Astrocyte of the spinal cord (primary cell): ENCODE measurements around the gene ZGRF1.

Source experiments
- DNase-seq: peaks from one replicate; pipeline ENCODE4 v3.0.0; 2011; ENCODE audit warnings: low read depth, low spot score
- H3K4me3 ChIP-seq: 2 replicates; pipeline ENCODE4 v1.5.1; 2011; ENCODE audit warnings: low read depth, mild to moderate bottlenecking, low read length, moderate library complexity
- CTCF ChIP-seq: IDR thresholded peaks from 2 replicates; pipeline ENCODE4 v1.5.1; 2012; ENCODE audit warnings: low read depth, mild to moderate bottlenecking, low read length, inconsistent platforms
- in situ Hi-C: cut with HindIII; loops from 2 replicates; pipeline ENCODE4 v1.10.0; 2017; ENCODE audit warnings: low sequenced_read_pairs

The ZGRF1 gene, protein sequence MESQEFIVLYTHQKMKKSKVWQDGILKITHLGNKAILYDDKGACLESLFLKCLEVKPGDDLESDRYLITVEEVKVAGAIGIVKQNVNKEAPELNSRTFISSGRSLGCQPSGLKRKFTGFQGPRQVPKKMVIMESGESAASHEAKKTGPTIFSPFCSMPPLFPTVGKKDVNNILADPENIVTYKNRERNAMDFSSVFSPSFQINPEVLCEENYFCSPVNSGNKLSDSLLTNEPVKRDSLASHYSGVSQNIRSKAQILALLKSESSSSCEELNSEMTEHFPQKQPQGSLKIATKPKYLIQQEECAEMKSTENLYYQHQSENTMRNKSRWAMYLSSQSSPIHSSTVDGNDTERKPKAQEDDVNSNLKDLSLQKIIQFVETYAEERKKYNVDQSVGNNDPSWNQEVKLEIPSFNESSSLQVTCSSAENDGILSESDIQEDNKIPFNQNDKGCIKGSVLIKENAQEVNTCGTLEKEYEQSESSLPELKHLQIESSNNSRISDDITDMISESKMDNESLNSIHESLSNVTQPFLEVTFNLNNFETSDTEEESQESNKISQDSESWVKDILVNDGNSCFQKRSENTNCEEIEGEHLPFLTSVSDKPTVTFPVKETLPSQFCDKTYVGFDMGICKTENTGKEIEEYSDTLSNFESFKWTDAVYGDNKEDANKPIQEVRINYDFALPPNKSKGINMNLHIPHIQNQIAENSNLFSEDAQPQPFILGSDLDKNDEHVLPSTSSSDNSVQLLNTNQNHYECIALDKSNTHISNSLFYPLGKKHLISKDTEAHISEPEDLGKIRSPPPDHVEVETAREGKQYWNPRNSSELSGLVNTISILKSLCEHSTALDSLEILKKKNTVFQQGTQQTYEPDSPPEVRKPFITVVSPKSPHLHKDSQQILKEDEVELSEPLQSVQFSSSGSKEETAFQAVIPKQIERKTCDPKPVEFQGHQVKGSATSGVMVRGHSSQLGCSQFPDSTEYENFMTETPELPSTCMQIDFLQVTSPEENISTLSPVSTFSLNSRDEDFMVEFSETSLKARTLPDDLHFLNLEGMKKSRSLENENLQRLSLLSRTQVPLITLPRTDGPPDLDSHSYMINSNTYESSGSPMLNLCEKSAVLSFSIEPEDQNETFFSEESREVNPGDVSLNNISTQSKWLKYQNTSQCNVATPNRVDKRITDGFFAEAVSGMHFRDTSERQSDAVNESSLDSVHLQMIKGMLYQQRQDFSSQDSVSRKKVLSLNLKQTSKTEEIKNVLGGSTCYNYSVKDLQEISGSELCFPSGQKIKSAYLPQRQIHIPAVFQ (N-terminal part only)

DNA sequence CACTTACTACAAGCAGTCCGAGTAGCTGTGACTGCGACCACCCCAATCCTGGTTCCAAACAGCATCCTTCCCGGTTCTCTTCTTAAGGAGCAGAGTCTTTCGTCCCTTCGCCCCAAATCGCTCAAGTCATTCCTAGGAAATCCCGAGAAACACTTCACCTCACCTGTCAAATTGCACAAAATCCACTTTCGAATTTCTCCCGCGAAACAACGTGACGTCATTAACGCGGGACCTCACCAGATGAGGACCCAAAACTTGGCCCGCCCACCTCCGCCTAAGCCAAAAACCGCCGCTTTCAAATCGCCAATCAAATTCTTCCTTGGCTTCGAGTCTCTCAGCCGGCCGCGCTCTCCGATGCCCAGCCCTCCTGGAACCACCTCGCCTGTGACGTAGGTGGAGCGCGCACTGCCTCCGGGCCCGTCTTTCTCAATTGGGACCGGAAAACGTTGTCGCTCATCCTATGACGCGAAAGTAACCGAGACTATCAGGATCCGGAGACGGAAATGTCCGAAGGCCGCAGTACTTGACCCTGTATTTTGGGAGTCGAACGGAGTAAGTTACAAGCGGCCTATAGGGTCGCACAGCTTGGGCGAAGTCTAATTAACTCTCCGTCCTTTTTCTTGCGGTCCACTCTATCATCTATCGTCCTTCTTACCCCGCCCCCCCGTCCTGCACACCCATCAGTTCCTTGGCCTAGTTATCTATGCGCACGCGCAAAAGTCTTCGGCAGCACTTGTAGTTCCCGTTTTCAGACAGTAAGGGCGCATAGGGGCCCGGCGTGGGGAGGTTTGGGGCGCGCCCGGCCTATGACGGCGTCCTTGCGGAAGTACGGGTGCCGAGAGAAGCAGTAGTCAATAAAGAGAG is at the start of gene ZGRF1, which contains the start of gene LARP7:
Gene ZGRF1, minus strand, starts transcription at position 222 of the 864 bp plus-strand sequence. CDS start 3,733 bp downstream, outside the sequence.
Gene LARP7, plus strand, starts transcription at position 456 of the 864 bp plus-strand sequence. CDS start 7,527 bp downstream, outside the sequence.
- in situ Hi-C loops = no loop called here
- peak; percentile 100 for DNase-seq
- H3K4me3 ChIP-seq = peak within 1 kb of the TSS; percentile 90
- TF ChIP-seq CTCF = peak; percentile 88

DNA sequence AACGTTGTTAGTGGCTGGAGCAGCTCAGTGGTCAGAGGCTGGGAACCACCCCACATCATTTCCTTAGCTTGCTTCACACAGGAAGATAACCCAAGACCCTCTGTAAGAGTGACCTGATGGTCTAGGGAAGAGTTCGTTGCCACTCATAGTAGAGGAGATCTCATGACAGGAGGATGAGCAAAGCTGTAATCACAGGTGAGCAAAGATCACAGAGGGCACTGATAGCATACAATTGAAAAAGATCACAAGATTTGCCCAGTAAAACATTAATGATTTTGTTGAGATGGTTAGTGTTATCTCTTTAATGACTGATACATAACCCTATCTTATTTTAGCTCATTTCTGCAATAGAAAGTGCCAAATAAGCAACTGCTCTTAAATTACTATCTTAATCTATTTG is 44.3 kb upstream of the ZGRF1 start:
- TF ChIP-seq CTCF = no peak
- no peak overlapping the region for H3K4me3 ChIP-seq
- in situ Hi-C loops = no loop called here
- DNase-seq = no peak

- H3K4me3 ChIP-seq = no peak overlapping the region
- no peak for TF ChIP-seq CTCF
- in situ Hi-C loops = no loop called here
- no peak for DNase-seq
Measured at GRCh38 chr4:112677519-112678091, 40.9 kb upstream of the ZGRF1 start.

- TF ChIP-seq CTCF = no peak
- in situ Hi-C loops = no loop called here
- DNase-seq = no peak
- no peak overlapping the region for H3K4me3 ChIP-seq
Measured at GRCh38 chr4:112674376-112674775, 37.7 kb upstream of the ZGRF1 start.

- TF ChIP-seq CTCF = no peak
- in situ Hi-C loops = no loop called here
- H3K4me3 ChIP-seq = no peak overlapping the region
- DNase-seq = no peak
Measured at GRCh38 chr4:112673686-112674085, 37.0 kb upstream of the ZGRF1 start.
